Smooth muscle cell of the brain vasculature (primary cell): ENCODE data around the gene HOXB3.

ENCODE experiments used
- DNase-seq: peaks from one replicate; pipeline ENCODE4 v3.0.0-alpha.2; 2012; ENCODE audit warnings: low read depth, low spot score

The HOXB3 gene

DNA sequence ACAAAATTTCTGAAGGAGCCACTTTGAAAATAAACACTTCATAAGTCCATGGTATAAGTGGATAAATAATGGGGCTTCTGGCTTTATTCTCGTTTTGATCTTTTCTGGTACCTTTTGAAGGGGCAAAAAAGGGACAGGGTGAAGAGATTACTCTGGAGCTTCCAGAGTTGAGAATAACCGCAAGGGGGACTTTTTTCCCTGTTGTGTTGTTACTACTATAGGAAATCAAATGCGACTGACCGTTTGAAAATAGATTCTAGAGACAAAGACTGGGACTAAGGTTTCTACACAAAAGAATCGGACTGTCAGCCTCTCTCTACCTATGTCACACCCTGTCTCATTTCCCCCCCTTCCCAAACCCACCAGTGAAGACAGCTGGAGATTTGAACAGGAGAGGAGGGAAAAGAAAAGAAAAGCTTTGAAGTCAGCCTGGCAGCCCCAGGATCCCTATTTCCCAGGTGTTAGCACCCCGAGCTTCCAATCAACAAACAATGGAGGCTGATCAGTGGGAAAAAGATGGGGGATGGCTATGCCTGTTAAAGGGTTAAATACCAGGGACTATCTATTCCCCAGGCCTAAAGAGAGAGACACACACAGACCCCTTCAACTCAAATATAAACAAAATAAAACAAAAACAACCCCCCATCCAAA, 20.2 kb downstream of the HOXB3 start:
- no peak for DNase-seq

GRCh38 chr17:48569240-48569582, 20.8 kb downstream of the HOXB3 start:
- no peak for DNase-seq

- DNase-seq: no peak
These were observed 21.4 kb downstream of the HOXB3 start for GRCh38 chr17:48568499-48569239.

DNA sequence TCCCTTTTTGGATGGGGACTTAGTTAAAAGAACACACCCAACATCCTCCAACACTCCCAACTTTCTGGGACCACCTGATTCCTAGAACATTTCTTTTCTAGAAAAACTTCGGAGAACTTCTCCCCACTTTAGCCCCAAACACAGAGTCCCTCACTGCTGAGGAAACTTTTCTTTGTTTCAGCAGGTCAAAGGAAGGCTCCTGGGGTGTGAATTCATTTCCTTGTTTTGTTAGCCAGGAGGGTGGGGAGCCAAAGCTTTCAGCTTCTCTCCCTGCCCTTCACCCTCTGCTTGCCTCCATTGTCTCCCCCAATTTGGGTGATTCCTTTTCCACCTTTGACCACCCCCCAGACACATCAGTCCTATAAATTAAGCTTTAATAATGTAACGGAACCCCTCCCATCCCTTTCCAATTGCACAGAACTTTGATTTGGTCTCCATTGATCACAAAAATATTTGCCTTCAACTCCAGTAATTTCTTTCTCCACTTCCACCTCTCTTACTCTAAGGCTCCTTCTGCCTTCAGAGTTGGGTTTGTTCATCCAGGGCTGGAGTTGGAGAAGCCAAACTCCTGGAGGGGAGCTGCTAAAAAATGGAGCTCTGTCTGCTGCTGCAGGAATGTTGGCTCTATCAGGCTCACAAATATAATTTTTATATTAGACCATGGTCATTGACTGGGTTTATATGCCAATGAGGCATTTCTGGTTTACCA, 22.2 kb downstream of the HOXB3 start:
- no peak for DNase-seq

GRCh38 chr17:48567209-48567608, 22.8 kb downstream of the HOXB3 start:
- no peak for DNase-seq

- no peak for DNase-seq
These were observed 23.3 kb downstream of the HOXB3 start for GRCh38 chr17:48566717-48567116.

- no peak for DNase-seq
These were observed 23.9 kb downstream of the HOXB3 start for GRCh38 chr17:48565925-48566710.

DNA sequence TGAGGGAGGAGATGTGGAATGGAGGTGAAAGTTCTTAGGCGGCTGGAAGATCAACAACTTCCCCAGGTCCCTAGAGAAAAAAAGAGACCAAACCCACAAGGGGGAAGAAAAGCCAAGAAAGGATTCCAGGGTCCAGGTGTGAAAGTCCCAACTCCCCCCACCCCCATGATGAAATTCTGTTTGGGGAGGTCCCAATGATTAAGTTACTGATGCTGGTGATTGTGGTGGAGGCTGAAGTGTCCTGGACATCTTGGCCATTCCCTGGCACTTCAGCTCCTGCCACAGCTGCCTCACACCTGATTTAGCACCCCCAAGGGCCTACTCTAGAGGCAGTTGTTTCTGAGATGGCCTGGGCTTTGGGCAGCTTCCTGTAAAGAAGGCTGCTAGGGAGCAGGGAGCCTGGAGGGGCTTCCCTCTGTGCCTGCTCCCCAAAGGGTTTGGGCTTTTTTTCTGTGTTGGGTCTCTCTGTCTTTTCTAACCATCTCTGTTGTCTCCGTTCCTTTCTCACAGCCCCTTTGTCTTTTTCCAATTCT, 25.0 kb downstream of the HOXB3 start:
- no peak for DNase-seq

GRCh38 chr17:48564188-48565021, 25.6 kb downstream of the HOXB3 start:
- no peak for DNase-seq

DNA sequence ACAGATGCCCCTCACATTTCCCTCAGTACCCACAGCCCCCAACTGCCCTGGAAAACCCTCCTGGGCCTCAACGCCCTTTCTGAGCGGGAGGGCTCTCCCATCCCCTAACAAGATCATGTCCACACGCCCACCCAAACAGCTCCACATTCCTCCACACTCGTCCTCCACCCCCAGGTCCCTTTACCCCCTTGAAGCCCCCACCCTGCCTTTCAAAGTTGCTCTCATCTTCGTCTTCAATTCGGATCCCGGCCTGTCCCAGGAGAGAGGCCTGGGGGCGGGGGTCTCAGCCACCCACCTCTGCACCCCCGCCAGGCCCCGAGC, 26.2 kb downstream of the HOXB3 start:
- no peak for DNase-seq

DNA sequence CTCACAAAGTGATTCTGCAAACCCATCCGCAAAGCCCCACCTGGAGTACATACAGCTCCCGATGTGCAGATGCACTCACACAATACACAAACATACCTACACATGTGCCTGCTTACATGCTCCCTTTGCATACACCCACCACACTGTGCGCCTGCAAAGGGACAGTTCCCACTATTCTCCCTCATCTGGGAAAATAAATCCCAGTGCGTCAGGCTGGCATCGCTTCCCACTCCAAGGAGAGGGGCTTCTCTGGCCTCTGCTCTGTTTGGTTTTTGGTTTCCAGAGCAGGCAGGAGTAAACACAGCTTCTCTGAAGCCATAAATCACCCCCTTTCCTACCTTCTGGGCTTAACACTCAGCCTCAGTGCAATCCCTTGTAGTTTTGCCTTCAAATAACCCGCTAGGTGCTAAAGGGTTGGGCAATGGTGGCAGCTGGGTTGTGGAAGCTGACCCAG, 26.6 kb downstream of the HOXB3 start:
- no peak for DNase-seq

GRCh38 chr17:48562934-48563333, 27.1 kb downstream of the HOXB3 start:
- no peak for DNase-seq

GRCh38 chr17:48561884-48562810, 27.9 kb downstream of the HOXB3 start:
- no peak for DNase-seq

DNA sequence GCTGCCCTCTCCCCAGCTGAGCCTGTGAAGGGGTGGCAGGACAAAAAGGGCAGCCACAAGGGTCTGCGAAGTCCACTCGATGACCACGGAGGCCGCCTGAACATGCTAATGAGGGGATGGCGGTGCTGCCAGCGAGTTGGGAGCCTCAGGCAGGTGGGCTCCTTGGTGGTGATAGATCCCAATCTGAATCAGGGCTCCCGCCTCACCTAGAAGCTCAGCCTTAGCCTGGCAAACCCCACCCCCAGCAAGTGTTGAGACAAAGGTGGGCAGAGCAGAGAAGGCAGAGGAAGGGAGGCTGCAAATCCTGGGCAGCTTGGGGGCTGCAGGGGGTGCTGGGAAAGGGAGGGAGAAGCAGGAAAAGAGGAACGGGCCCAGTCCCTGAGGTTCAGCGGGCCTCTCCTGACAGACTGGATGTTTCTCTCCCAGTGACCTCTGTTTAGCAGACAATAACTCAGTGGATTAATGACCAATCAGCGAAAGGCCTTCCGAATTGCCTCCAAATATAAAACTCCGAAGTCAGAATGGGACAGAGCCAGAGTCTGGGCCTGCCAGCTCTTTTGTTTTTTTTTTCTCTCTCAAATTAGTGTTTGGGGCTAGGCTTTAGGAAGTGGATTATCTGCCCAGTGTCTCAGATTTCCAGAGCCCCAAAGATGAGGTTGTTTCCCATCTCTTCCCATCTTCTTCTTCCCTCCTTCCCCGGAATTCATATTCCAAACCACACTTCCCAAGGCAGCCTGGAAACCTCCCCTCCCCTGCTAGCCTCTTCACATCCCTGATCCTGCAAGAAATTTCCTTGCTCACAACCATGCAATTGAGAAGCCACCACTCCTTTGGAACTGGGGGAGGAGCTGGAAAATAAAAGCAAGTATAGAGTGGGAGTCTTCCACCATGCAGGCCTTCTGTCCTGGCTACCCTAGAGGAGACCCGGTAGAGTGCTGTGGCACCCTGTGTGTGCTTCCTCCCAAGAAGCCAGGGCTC, 29.9 kb downstream of the HOXB3 start:
- DNase-seq: no peak

DNA sequence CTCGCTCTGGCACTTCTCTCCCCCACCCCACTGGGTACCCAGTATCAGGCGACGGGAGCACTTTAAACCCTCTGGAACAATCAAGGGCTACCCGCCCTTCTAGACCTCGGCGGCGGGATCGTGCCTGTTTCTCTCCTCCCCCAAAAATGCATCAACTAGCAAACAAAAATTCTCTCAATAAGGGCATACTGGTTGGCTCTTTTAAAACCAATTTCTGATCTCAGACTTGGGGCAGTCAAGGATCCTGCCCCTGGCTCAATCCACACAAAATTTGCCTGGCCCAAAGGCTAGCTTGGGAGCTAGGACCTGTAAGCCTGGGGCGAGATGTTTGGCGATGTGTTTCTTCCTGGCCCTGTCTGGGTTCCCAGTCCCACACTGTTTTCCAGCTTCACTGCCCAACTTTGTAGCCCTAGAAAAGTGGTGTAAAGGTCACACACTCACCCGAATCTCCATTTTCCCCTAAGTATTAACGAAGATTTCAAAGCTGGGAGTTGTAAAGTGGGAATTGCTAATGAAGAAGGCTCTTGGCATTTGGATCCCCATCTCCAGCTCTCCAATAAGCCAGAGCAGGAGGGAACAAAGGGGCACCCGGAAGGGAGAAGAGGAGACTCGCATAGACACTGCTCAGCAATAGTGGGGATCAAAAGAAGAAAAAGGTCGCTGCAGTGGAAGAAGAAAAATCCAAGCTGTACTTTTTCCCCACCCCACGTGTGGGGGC, 30.8 kb downstream of the HOXB3 start:
- DNase-seq: no peak

- DNase-seq: no peak
These were observed 31.3 kb downstream of the HOXB3 start for GRCh38 chr17:48558831-48559121.

DNA sequence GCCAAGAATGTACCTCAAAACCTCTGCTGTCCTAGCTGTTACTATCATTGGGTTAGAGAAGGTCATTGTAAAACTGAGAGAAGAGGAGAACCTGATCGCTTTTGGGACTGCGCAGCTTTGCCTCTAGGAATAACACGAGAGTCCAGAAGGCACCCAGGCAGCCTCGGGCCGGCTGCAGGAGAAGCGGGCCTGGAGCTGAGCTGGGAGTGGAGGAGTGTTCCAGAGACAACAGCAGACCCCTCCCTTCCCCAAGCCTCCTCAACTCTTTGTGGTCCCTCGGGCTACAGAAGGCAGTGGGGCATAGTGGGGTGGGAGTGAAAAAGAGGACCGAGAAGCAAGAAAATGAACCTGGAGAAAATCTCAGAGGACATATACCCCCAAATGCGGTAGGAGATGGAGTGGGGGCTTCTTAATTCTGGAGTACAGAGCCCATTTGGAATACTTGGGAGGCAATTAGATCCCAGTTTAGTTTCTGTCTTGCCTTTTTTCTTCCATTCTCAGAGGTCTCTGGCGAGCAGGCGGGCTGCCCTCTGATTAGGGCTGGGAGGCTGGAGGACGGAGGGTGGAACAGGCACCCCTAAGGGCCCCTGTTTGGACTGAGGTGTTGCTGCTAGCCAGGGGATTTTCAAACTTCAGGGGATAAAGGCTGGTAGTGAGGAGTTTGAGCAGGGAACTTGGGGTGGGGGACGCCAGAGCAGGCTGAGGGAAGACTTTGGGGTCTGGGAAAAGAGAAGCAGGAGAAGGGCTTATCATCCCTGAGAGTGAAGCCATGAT, 31.8 kb downstream of the HOXB3 start:
- DNase-seq: no peak
